CD14-positive monocyte (primary cell): ENCODE results near the gene PREX1. TPM values are rescaled to one million over a fixed set of nuclear protein-coding genes. Genes with fewer than 3 reads are reported as not detected.

Source experiments
- DNase-seq, 3 donors: peaks; one replicate each; pipeline ENCODE4 v3.0.0-alpha.2; 2011 to 2022
- H2AFZ ChIP-seq: 2 replicates; pipeline ENCODE4 v1.6.0; 2012; ENCODE audit warnings: mild to moderate bottlenecking, low read depth, low read length, inconsistent platforms; ENCODE audit not compliant: insufficient read depth, poor library complexity, severe bottlenecking
- H3K27ac ChIP-seq, 2 donors: 1 replicate in 1 of 2; 2 replicates in 1 of 2; pipeline ENCODE4 v1.5.1; 2012 to 2013; ENCODE audit warnings: low read length in 2 of 2, control low read depth in 1 of 2, inconsistent platforms in 1 of 2, low read depth in 1 of 2, mild to moderate bottlenecking in 1 of 2
- H3K27me3 ChIP-seq, 2 donors: one replicate each; pipeline versions ENCODE4 v1.6.0 to v1.6.1; 2011 to 2013; ENCODE audit warnings: low read length in 2 of 2; ENCODE audit not compliant: control insufficient read depth in 2 of 2, insufficient read depth in 2 of 2
- H3K36me3 ChIP-seq, 2 donors: replicated peaks in 1 of 2; 1 replicate in 1 of 2; 2 replicates in 1 of 2; pipeline versions ENCODE4 v1.5.1 to v1.6.1; 2012 to 2013; ENCODE audit warnings: low read length in 2 of 2, control low read depth in 1 of 2, inconsistent platforms in 1 of 2, mild to moderate bottlenecking in 1 of 2; ENCODE audit not compliant: insufficient read depth in 2 of 2, control insufficient read depth in 1 of 2
- H3K4me1 ChIP-seq, 2 donors: 1 replicate in 1 of 2; 2 replicates in 1 of 2; pipeline versions ENCODE4 v1.5.1 to v1.6.1; 2012 to 2013; ENCODE audit warnings: low read length in 2 of 2, control low read depth in 1 of 2, inconsistent platforms in 1 of 2, mild to moderate bottlenecking in 1 of 2, moderate library complexity in 1 of 2; ENCODE audit not compliant: insufficient read depth in 2 of 2, control insufficient read depth in 1 of 2
- H3K4me2 ChIP-seq: replicated peaks from 2 replicates; pipeline ENCODE3; 2012; ENCODE audit warnings: low read length, moderate library complexity, mild to moderate bottlenecking; ENCODE audit not compliant: poor library complexity, severe bottlenecking; ENCODE audit errors: extremely low read depth
- H3K4me3 ChIP-seq, 3 experiments: fragments of 200-600 bp in 1 of 3; sonication (generic) in 1 of 3; replicated peaks in 1 of 3; 1 replicate in 2 of 3; 2 replicates in 1 of 3; pipeline ENCODE4 v1.5.1; 2011 to 2013; ENCODE audit warnings: low read length in 3 of 3, mild to moderate bottlenecking in 3 of 3, control low read depth in 2 of 3, low read depth in 2 of 3, inconsistent platforms in 1 of 3, moderate library complexity in 1 of 3
- H3K79me2 ChIP-seq: 2 replicates; pipeline ENCODE4 v1.6.0; 2012; ENCODE audit warnings: mild to moderate bottlenecking, control low read depth, inconsistent platforms, low read length, moderate library complexity; ENCODE audit not compliant: insufficient read depth
- H3K9ac ChIP-seq: 2 replicates; pipeline ENCODE4 v1.6.0; 2017; ENCODE audit warnings: low read length, mild to moderate bottlenecking; ENCODE audit not compliant: insufficient read depth, poor library complexity, severe bottlenecking
- H3K9me3 ChIP-seq, 2 donors: replicated peaks in 1 of 2; 1 replicate in 1 of 2; 2 replicates in 1 of 2; pipeline versions ENCODE4 v1.5.1 to v1.6.1; 2012 to 2013; ENCODE audit warnings: low read length in 2 of 2, control low read depth in 1 of 2; ENCODE audit not compliant: control insufficient read depth in 1 of 2, insufficient read depth in 1 of 2
- H4K20me1 ChIP-seq: 2 replicates; pipeline ENCODE4 v1.6.0; 2012; ENCODE audit warnings: mild to moderate bottlenecking, low read length, control low read depth, moderate library complexity; ENCODE audit not compliant: insufficient read depth
- H3K27ac Mint-ChIP-seq, 7 donors: one replicate each; pipeline ENCODE4 v1.8.0; 2020; ENCODE audit warnings: mild to moderate bottlenecking in 7 of 7, mixed read lengths in 7 of 7, moderate library complexity in 6 of 7, inconsistent platforms in 2 of 7
- H3K27me3 Mint-ChIP-seq, 3 donors: one replicate each; pipeline ENCODE4 v1.8.0; 2021 to 2022; ENCODE audit warnings: low read depth in 3 of 3, mild to moderate bottlenecking in 3 of 3, mixed read lengths in 3 of 3, moderate library complexity in 3 of 3, inconsistent platforms in 1 of 3
- H3K36me3 Mint-ChIP-seq, 2 donors: one replicate each; pipeline ENCODE4 v1.8.0; 2020; ENCODE audit warnings: mixed read lengths in 2 of 2, inconsistent platforms in 1 of 2, mild to moderate bottlenecking in 1 of 2
- H3K4me1 Mint-ChIP-seq: one replicate; pipeline ENCODE4 v1.8.0; 2020; ENCODE audit warnings: mild to moderate bottlenecking, mixed read lengths
- H3K4me3 Mint-ChIP-seq, 2 donors: one replicate each; pipeline ENCODE4 v1.8.0; 2020; ENCODE audit warnings: mild to moderate bottlenecking in 2 of 2, mixed read lengths in 2 of 2, moderate library complexity in 1 of 2
- H3K9me3 Mint-ChIP-seq, 7 donors: one replicate each; pipeline ENCODE4 v1.8.0; 2020 to 2022; ENCODE audit warnings: mixed read lengths in 7 of 7, mild to moderate bottlenecking in 6 of 7, moderate library complexity in 6 of 7, inconsistent platforms in 2 of 7
- WGBS: methylation state at CpG from one replicate; pipeline ENCODE4 v1.1.5; 2013; ENCODE audit warnings: missing lambda C conversion rate; ENCODE audit not compliant: insufficient coverage; 5-methylcytosine and 5-hydroxymethylcytosine counted together
- intact Hi-C, 2 donors: fragments of 100-400 bp; cut with micrococcal nuclease; formaldehyde crosslinking; loops; one replicate each; pipeline versions ENCODE4 v1.15.0 to v1.15.1; 2023
- polyA plus RNA-seq, 3 donors: library from polyadenylated mRNA; depleted of rRNA in 1 of 3; unstranded in 2 of 3; stranded (reverse) in 1 of 3; fragments of 300-500 nt in 2 of 3; fragments of >200 nt in 1 of 3; fragmentation: Illumina TruSeq in 2 of 3; gene quantifications; 1 replicate in 2 of 3; 2 replicates in 1 of 3; pipeline ENCODE4 v1.2.3, GENCODE V29; 2012 to 2021
- TF ChIP-seq, protein P1 (sequence below): fragments of 200-600 bp; IDR thresholded peaks from one replicate; pipeline ENCODE4 v1.8.0; 2022; ENCODE audit warnings: antibody characterized with exemption, mild to moderate bottlenecking

PREX1 gene
- polyA plus RNA-seq, 3 donors = 24.3 to 114 (median 27.5) TPM

DNA sequence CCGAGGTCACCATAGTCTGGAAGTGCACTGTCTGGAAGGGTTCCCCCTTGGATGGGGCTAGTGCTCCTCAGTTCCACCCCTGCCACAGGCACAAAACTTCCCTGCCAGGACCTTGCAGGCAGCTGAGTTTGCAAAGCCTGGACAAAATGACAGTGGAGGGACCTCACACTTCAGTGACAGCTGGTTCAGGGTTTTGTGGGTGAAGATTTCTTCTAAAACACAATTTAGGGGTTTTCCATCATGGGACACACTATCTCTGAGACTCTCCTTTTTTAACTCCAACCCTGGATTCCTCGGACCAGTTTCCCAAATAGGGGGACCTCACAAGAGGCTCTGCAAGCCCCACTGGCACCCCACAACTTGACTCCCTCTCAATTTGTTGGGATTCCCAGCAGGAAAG lies 33.6 kb upstream of the PREX1 start:
- H3K4me3 Mint-ChIP-seq = no peak overlapping the region
- no peaks in the 10 kb centered on the region for H3K27me3 Mint-ChIP-seq
- H3K4me1 Mint-ChIP-seq = peaks cover 75% of the 10 kb centered on the region
- Histone ChIP-seq H3K79me2 (no peaks in the 10 kb centered on the region), H3K36me3 (no peaks in the 10 kb centered on the region), H4K20me1 (no peaks in the 10 kb centered on the region), H2AFZ (peak overlapping the region; percentile 38), H3K4me2 (no peak overlapping the region), H3K27me3 (no peaks in the 10 kb centered on the region), H3K4me3 (no peak overlapping the region), H3K9me3 (no peaks in the 10 kb centered on the region), H3K4me1 (peaks cover 63 to 64% of the 10 kb centered on the region in 2 donors), H3K27ac (no peak overlapping the region), H3K9ac (no peak overlapping the region)
- H3K9me3 Mint-ChIP-seq = peaks cover 0 to 2% (median 0%) of the 10 kb centered on the region in 7 donors
- peaks cover 0 to 2% of the 10 kb centered on the region in 2 donors for H3K36me3 Mint-ChIP-seq
- no peak for DNase-seq
- peak overlapping the region in 2 of 7 donors; percentile 8 to 50 for H3K27ac Mint-ChIP-seq
- intact Hi-C loops = loop anchor here in 1 of 2 donors (5.0 kb wide), 1 partner anchor 34 kb away; the partner anchor contains the start of gene PREX1
- WGBS = 82% methylated on average over 1 of the region's 2 CpGs
- TF ChIP-seq, protein P1, sequence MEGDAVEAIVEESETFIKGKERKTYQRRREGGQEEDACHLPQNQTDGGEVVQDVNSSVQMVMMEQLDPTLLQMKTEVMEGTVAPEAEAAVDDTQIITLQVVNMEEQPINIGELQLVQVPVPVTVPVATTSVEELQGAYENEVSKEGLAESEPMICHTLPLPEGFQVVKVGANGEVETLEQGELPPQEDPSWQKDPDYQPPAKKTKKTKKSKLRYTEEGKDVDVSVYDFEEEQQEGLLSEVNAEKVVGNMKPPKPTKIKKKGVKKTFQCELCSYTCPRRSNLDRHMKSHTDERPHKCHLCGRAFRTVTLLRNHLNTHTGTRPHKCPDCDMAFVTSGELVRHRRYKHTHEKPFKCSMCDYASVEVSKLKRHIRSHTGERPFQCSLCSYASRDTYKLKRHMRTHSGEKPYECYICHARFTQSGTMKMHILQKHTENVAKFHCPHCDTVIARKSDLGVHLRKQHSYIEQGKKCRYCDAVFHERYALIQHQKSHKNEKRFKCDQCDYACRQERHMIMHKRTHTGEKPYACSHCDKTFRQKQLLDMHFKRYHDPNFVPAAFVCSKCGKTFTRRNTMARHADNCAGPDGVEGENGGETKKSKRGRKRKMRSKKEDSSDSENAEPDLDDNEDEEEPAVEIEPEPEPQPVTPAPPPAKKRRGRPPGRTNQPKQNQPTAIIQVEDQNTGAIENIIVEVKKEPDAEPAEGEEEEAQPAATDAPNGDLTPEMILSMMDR = no peak

DNA sequence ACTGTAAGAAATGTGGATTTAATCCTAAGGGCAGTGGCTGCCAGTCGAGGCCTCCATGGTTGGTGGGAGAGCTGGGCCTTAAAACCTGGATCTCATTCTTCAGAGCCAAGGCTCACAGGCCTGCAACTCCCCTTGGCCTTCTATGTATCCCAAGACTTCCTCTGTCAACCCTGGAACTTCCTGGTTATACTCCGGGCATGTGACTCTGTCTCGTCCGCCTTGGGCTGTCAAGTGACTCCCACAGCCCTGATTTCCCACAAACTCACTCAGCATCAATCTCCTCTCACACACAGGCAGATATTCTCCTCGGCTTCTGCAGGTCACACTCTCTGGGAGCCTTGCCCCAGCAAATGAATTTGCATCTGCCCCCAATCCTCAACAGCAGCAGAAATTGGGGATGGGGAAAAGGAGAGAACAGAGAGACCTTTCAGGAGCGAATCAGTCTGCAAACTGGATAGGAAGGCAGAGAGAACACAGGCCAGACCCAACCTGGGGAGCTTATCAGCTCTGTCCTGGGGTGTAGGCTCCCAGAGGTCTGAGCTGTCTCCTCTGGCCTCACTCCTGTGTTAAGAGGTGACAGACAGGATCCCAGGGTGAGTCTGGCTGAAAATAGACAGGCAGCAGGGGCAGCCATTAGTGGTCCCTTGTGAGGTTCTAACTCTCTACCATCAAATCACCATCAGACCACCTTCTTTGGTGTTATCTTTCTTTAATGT lies 30.4 kb upstream of the PREX1 start:
- Histone ChIP-seq H3K27me3 (no peaks in the 10 kb centered on the region), H3K9ac (no peak overlapping the region), H3K79me2 (no peaks in the 10 kb centered on the region), H4K20me1 (no peaks in the 10 kb centered on the region), H2AFZ (peak overlapping the region; percentile 65), H3K4me1 (peaks cover 67 to 72% of the 10 kb centered on the region in 2 donors), H3K27ac (peak overlapping the region; percentile 39 to 56), H3K4me2 (peak overlapping the region; percentile 14), H3K36me3 (no peaks in the 10 kb centered on the region), H3K4me3 (peak overlapping the region in 1 of 3 experiments; percentile 14), H3K9me3 (no peaks in the 10 kb centered on the region)
- peaks cover 2 to 7% (median 3%) of the 10 kb centered on the region in 7 donors for H3K9me3 Mint-ChIP-seq
- peak overlapping the region; percentile 2 to 84 (median 66) for H3K27ac Mint-ChIP-seq
- H3K36me3 Mint-ChIP-seq = peaks cover 0 to 3% of the 10 kb centered on the region in 2 donors
- peak overlapping the region; percentile 17 to 31 for H3K4me3 Mint-ChIP-seq
- DNase-seq = peak; percentile 46 to 81 (median 66)
- TF ChIP-seq, protein P1 = no peak
- H3K27me3 Mint-ChIP-seq = no peaks in the 10 kb centered on the region
- 18% methylated on average over 4 of the region's 6 CpGs for WGBS
- peaks cover 74% of the 10 kb centered on the region for H3K4me1 Mint-ChIP-seq
- intact Hi-C loops = no loop called here
